ENCODE results near the gene ATP4B.

- TF ChIP-seq, protein P1, sequence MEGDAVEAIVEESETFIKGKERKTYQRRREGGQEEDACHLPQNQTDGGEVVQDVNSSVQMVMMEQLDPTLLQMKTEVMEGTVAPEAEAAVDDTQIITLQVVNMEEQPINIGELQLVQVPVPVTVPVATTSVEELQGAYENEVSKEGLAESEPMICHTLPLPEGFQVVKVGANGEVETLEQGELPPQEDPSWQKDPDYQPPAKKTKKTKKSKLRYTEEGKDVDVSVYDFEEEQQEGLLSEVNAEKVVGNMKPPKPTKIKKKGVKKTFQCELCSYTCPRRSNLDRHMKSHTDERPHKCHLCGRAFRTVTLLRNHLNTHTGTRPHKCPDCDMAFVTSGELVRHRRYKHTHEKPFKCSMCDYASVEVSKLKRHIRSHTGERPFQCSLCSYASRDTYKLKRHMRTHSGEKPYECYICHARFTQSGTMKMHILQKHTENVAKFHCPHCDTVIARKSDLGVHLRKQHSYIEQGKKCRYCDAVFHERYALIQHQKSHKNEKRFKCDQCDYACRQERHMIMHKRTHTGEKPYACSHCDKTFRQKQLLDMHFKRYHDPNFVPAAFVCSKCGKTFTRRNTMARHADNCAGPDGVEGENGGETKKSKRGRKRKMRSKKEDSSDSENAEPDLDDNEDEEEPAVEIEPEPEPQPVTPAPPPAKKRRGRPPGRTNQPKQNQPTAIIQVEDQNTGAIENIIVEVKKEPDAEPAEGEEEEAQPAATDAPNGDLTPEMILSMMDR (IDR thresholded peaks at IDR 0.05), result no peak
- TF ChIP-seq POLR2A (IDR thresholded peaks at IDR 0.05), result no peak
Observed at GRCh38 chr13:113646376-113646775, 11.6 kb downstream of the ATP4B start.
